Activated CD8-positive, alpha-beta T cell treated with anti-CD3 and anti-CD28 coated beads for 36 hours (primary cell): ENCODE data around the gene TRAF3IP1. TPM values are rescaled to one million over a fixed set of nuclear protein-coding genes. Genes with fewer than 3 reads are reported as not detected.
"Not testable (repeated sequence)": the region's sequence is repeated elsewhere in the genome, so short reads cannot be mapped to it uniquely, and the experiment has no call there.

Experiments used
- ATAC-seq: fragments of 200-7000 bp; cut with Tn5 transposase; one replicate; pipeline ENCODE4 v1.10.0; 2021; ENCODE audit warnings: mild to moderate bottlenecking, moderate library complexity
- CTCF ChIA-PET: fragments of 350-600 bp; sonication (Branson Sonifier 250); formaldehyde crosslinking; loops from one replicate; lab custom pipeline; 2021; ENCODE audit warnings: antibody characterized with exemption; lab: Charles Lee
- POLR2A ChIA-PET: fragments of 350-600 bp; sonication (Branson Sonifier 250); formaldehyde crosslinking; loops from one replicate; lab custom pipeline; 2021; ENCODE audit warnings: antibody characterized with exemption; lab: Charles Lee
- DNase-seq: peaks from one replicate; pipeline ENCODE4 v3.0.0-alpha.2; 2020
- H3K27ac Mint-ChIP-seq: one replicate; pipeline ENCODE4 v1.8.0; 2021; ENCODE audit warnings: mild to moderate bottlenecking, mixed read lengths
- H3K27me3 Mint-ChIP-seq: one replicate; pipeline ENCODE4 v1.8.0; 2021; ENCODE audit warnings: mixed read lengths
- H3K36me3 Mint-ChIP-seq: one replicate; pipeline ENCODE4 v1.8.0; 2021; ENCODE audit warnings: low read depth, mixed read lengths
- H3K4me1 Mint-ChIP-seq: one replicate; pipeline ENCODE4 v1.8.0; 2021; ENCODE audit warnings: low read depth, mixed read lengths
- H3K4me3 Mint-ChIP-seq: one replicate; pipeline ENCODE4 v1.8.0; 2021; ENCODE audit warnings: mild to moderate bottlenecking, moderate library complexity, mixed read lengths
- H3K9me3 Mint-ChIP-seq: one replicate; pipeline ENCODE4 v1.8.0; 2021; ENCODE audit warnings: mixed read lengths
- CTCF ChIP-seq: fragments of 200-600 bp; IDR thresholded peaks from one replicate; pipeline ENCODE4 v1.8.0; 2022; ENCODE audit warnings: antibody characterized with exemption, mild to moderate bottlenecking
- intact Hi-C: fragments of 100-400 bp; cut with micrococcal nuclease; formaldehyde crosslinking; loops from one replicate; pipeline ENCODE4 v1.10.0; 2022
- total RNA-seq, 2 experiments: library from RNA; stranded (reverse); gene quantifications; one replicate each; pipeline ENCODE4 v1.2.3, GENCODE V29; 2021

The TRAF3IP1 gene
- total RNA-seq, 2 experiments from 2014 or later = 7.1 to 7.9 TPM

- intact Hi-C loops = no loop called here
- DNase-seq = no peak
- ATAC-seq = no peak
- Mint-ChIP-seq H3K4me1 (peaks cover 64% of the 10 kb centered on the region), H3K36me3 (peaks cover 58% of the 10 kb centered on the region), H3K27ac (peak overlapping the region; percentile 84), H3K9me3 (no peaks in the 10 kb centered on the region), H3K4me3 (no peak overlapping the region), H3K27me3 (no peaks in the 10 kb centered on the region)
- no peak for TF ChIP-seq CTCF
- CTCF ChIA-PET = interaction anchor here (0.8 to 2.4 kb wide), 3 partner anchors 9 to 83 kb away, joined by 3 to 8 read pairs (median 3); no protein-coding TSS in a partner anchor
- POLR2A ChIA-PET = interaction anchor here (0.8 to 3.3 kb wide), 4 partner anchors 9 to 34 kb away, joined by 3 to 19 read pairs (median 5); no protein-coding TSS in a partner anchor
These were observed 120.0 kb downstream of the TRAF3IP1 start for GRCh38 chr2:238440331-238440730.

DNA sequence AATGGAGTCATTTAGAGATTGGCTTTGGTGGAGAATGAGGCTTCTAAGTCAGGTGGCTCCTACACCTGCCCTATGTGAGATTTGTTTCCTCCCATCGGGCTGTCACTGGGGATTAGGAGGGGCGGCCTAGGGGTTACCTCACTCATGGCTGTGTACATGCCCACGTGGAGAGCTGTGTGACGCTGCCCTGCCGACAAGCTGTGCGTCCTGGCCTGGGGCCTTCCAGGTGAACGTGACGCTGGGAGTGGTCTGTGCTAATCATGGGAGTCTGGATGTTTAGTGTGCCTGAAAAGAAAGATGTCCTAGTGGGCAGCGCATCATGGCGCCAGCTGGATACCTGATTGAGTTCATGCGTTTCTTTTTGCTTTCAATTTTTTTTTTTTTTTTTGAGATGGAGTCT is 120.4 kb downstream of the TRAF3IP1 start:
- TF ChIP-seq CTCF = no peak
- Mint-ChIP-seq H3K4me1 (peaks cover 61% of the 10 kb centered on the region), H3K27me3 (no peaks in the 10 kb centered on the region), H3K27ac (no peak overlapping the region), H3K4me3 (no peak overlapping the region), H3K36me3 (peaks cover 58% of the 10 kb centered on the region), H3K9me3 (no peaks in the 10 kb centered on the region)
- DNase-seq (no peak), ATAC-seq (no peak)
- POLR2A ChIA-PET = interaction anchor here (3.3 kb wide), 1 partner anchor 13 kb away, joined by 19 read pairs; no protein-coding TSS in a partner anchor
- CTCF ChIA-PET = interaction anchor here (1.3 to 2.4 kb wide), 2 partner anchors 9 to 70 kb away, joined by 3 to 8 read pairs; no protein-coding TSS in a partner anchor
- intact Hi-C loops = no loop called here

DNA sequence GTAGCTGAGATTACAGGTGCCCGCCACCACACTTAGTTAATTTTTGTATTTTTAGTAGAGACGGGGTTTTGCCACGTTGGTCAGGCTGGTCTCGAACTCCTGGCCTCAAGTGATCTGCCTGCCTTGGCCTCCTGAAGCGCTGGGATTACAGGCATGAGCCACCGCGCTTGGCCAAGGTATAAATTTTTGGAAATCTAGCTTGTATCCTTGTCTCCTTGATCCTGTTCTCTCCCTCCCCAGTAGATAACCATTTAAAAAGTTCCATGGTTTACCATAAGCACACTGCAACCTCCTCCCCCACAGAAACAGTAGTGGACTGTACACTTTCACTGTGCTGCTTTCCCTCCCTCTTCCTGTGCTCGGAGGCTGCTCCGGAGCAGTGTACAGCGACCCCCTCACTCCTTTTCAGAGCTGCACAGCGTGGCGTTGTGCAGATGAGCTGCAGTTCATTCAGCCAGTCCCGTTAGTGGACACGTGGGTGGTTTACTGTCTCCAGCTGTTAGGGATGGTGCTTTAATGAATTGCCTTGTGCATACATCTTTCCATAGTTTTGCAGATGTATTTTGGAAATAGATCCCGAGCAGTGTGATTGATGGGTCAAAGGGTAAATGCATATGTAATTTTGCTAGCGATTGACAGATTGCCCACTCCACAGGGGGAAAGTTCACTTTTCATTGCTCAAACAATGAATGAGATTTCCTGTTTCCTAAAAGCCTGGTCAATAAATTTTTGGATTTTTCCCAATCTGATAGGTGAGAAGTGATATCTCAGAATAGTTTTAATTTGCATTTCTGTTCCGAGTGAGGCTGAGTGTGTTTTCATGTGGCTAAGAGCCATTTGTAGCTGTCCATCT is 121.2 kb downstream of the TRAF3IP1 start:
- peaks cover 56% of the 10 kb centered on the region for H3K4me1 Mint-ChIP-seq

DNA sequence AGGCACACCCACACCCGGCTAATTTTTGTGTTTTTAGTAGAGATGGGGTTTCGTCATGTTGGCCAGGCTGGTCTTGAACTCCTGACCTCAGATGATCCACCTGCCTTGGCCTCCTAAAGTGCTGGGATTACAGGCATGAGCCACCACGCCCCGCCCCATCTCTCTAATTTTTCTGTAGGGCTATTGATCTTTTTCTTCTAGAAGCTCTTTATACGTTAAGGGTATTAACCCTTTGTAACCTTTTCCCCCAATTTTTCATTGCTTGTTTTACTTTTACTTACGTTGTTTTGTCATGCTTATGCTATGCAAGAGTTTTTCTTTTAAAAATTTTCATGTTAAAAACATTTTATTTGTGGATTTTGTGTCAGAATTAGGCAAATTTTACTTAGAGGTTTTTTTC is 121.9 kb downstream of the TRAF3IP1 start:
- POLR2A ChIA-PET, intact Hi-C loops, H3K4me3 Mint-ChIP-seq, H3K27me3 Mint-ChIP-seq, ATAC-seq, H3K9me3 Mint-ChIP-seq, DNase-seq, H3K27ac Mint-ChIP-seq: not testable (repeated sequence)
- H3K36me3 Mint-ChIP-seq = peaks cover 61% of the 10 kb centered on the region
- CTCF ChIA-PET = interaction anchor here (1.5 kb wide), 1 partner anchor 85 kb away, joined by 3 read pairs; no protein-coding TSS in a partner anchor
- peaks cover 51% of the 10 kb centered on the region for H3K4me1 Mint-ChIP-seq

More for the DNA sequence above, 121.2 kb downstream of the TRAF3IP1 start:
- H3K36me3 Mint-ChIP-seq = peaks cover 59% of the 10 kb centered on the region
- H3K9me3 Mint-ChIP-seq = no peaks in the 10 kb centered on the region
- no peak for TF ChIP-seq CTCF
- CTCF ChIA-PET = interaction anchor here (1.5 to 2.4 kb wide), 2 partner anchors 70 to 84 kb away, joined by 3 to 8 read pairs; no protein-coding TSS in a partner anchor
- H3K27me3 Mint-ChIP-seq = no peaks in the 10 kb centered on the region
- no peak overlapping the region for H3K27ac Mint-ChIP-seq
- no peak for DNase-seq
- no peak overlapping the region for H3K4me3 Mint-ChIP-seq
- POLR2A ChIA-PET = no interaction called here
- intact Hi-C loops = no loop called here
- no peak for ATAC-seq

GRCh38 chr2:238444242-238444641 is 123.9 kb downstream of the TRAF3IP1 start:
- H3K36me3 Mint-ChIP-seq = peaks cover 56% of the 10 kb centered on the region
- ChIA-PET CTCF (no interaction called here), POLR2A (interaction anchor here (1.5 kb wide), 1 partner anchor 16 kb away, joined by 4 read pairs; no protein-coding TSS in a partner anchor)
- peaks cover 44% of the 10 kb centered on the region for H3K4me1 Mint-ChIP-seq
- DNase-seq = no peak
- no peak for ATAC-seq
- H3K9me3 Mint-ChIP-seq = no peaks in the 10 kb centered on the region
- no peak for TF ChIP-seq CTCF
- H3K27ac Mint-ChIP-seq = no peak overlapping the region
- no peaks in the 10 kb centered on the region for H3K27me3 Mint-ChIP-seq
- no peak overlapping the region for H3K4me3 Mint-ChIP-seq
- intact Hi-C loops = no loop called here
